ENCODE measurements around the gene TMEM14B.

- TF ChIP-seq CTCF (IDR thresholded peaks at IDR 0.05; ENCODE audit: low read depth, low read length, missing input control) (no peak), JUND (IDR thresholded peaks at IDR 0.05) (no peak), TAF1 (conservative IDR thresholded peaks at IDR 0.05) (no peak), ATF3 (IDR thresholded peaks at IDR 0.05) (no peak), GABPA (IDR thresholded peaks at IDR 0.05 in 1 of 2, conservative IDR thresholded peaks at IDR 0.05 in 1 of 2) (no peak), YY1 (IDR thresholded peaks at IDR 0.05) (no peak), SP1 (IDR thresholded peaks at IDR 0.05) (no peak)
Measured at GRCh38 chr6:10740061-10740460, 7.5 kb upstream of the TMEM14B start.
